Activated T-cell treated with anti-CD3 and anti-CD28 coated beads, Interleukin-2, amount 50 U/mL, for 4 hours (primary cell): ENCODE data around the gene SERPINA6. TPM values are rescaled to one million over a fixed set of nuclear protein-coding genes. Genes with fewer than 3 reads are reported as not detected.
"Not testable (repeated sequence)": the region's sequence is repeated elsewhere in the genome, so short reads cannot be mapped to it uniquely, and the experiment has no call there.

ENCODE experiments used
- ATAC-seq, 2 donors: fragments of 200-7000 bp; cut with Tn5 transposase; one replicate each; pipeline ENCODE4 v1.10.0; 2021
- DNase-seq: peaks from one replicate; pipeline ENCODE4 v3.0.0-alpha.2; 2020
- H3K27me3 Mint-ChIP-seq: one replicate; pipeline ENCODE4 v1.8.0; 2021; ENCODE audit warnings: low read depth, mixed read lengths
- H3K36me3 Mint-ChIP-seq: one replicate; pipeline ENCODE4 v1.8.0; 2022; ENCODE audit warnings: mixed read lengths; ENCODE audit not compliant: insufficient read depth
- H3K4me1 Mint-ChIP-seq: one replicate; pipeline ENCODE4 v1.8.0; 2021; ENCODE audit warnings: low read depth, mixed read lengths
- H3K4me3 Mint-ChIP-seq: one replicate; pipeline ENCODE4 v1.8.0; 2021; ENCODE audit warnings: mild to moderate bottlenecking, moderate library complexity, mixed read lengths
- H3K9me3 Mint-ChIP-seq: one replicate; pipeline ENCODE4 v1.8.0; 2021; ENCODE audit warnings: mixed read lengths
- total RNA-seq, 3 donors: library from RNA; stranded (reverse); gene quantifications; one replicate each; pipeline ENCODE4 v1.2.1, GENCODE V29; 2021

The SERPINA6 gene
- total RNA-seq, 3 donors from 2014 or later = not detected

GRCh38 chr14:94361682-94362081, 38.5 kb upstream of the SERPINA6 start:
- no peaks in the 10 kb centered on the region for H3K4me1 Mint-ChIP-seq
- H3K9me3 Mint-ChIP-seq = peaks cover under 1% of the 10 kb centered on the region
- no peak for DNase-seq
- no peaks in the 10 kb centered on the region for H3K36me3 Mint-ChIP-seq
- peaks cover 15% of the 10 kb centered on the region for H3K27me3 Mint-ChIP-seq
- no peak for ATAC-seq
- H3K4me3 Mint-ChIP-seq = no peak overlapping the region

GRCh38 chr14:94360945-94361565, 37.9 kb upstream of the SERPINA6 start:
- Mint-ChIP-seq H3K4me1 (no peaks in the 10 kb centered on the region), H3K36me3 (no peaks in the 10 kb centered on the region), H3K4me3 (no peak overlapping the region), H3K9me3 (peaks cover 3% of the 10 kb centered on the region), H3K27me3 (peaks cover 19% of the 10 kb centered on the region)
- no peak for DNase-seq
- no peak for ATAC-seq

GRCh38 chr14:94357166-94357565, 34.0 kb upstream of the SERPINA6 start:
- Mint-ChIP-seq H3K9me3 (peaks cover 7% of the 10 kb centered on the region), H3K4me3 (no peak overlapping the region), H3K36me3 (no peaks in the 10 kb centered on the region), H3K4me1 (no peaks in the 10 kb centered on the region), H3K27me3 (peaks cover 19% of the 10 kb centered on the region)
- ATAC-seq = no peak
- DNase-seq = no peak

DNA sequence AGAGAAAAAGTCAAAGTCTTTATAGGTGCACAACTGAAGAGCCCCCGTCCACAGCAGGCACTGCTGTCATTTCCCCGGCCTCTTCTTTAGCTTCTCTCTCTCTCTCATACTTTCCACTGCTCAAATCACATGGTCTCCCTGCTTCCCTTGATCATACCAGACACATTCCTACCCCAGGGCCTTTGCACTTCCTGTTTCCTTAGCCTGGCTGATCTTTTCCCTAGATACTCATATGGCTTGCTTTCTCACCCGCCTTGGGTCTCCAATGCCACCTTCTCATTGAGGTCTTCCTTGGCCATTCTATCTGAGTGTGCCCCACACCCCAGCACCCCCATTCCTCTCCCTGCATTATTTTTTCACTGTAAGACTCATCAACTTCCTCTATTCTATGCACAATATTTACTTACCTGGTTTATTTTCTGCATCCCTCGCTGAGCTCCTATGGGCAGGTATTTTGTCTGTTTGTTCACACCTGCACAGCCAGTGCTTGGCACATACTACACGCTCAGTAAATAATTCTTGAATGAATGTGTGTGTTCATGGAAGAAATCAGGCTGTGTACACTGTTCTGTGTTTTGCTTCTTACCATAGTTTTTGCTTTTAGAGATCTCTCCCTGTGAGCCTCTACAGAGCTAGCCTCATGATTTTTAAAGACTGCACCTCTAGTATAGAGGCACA, 33.4 kb upstream of the SERPINA6 start:
- H3K9me3 Mint-ChIP-seq = peaks cover 14% of the 10 kb centered on the region
- no peak for ATAC-seq
- DNase-seq = no peak

GRCh38 chr14:94355191-94355794, 32.2 kb upstream of the SERPINA6 start:
- ATAC-seq (no peak), DNase-seq (no peak)
- Mint-ChIP-seq H3K27me3 (peaks cover 24% of the 10 kb centered on the region), H3K4me3 (no peak overlapping the region), H3K36me3 (no peaks in the 10 kb centered on the region), H3K9me3 (peaks cover 18% of the 10 kb centered on the region), H3K4me1 (no peaks in the 10 kb centered on the region)

More for the DNA sequence above, 33.4 kb upstream of the SERPINA6 start:
- no peaks in the 10 kb centered on the region for H3K4me1 Mint-ChIP-seq
- H3K4me3 Mint-ChIP-seq = no peak overlapping the region
- H3K27me3 Mint-ChIP-seq = peaks cover 24% of the 10 kb centered on the region
- no peaks in the 10 kb centered on the region for H3K36me3 Mint-ChIP-seq

GRCh38 chr14:94354638-94355185, 31.6 kb upstream of the SERPINA6 start:
- Mint-ChIP-seq H3K36me3 (no peaks in the 10 kb centered on the region), H3K27me3 (peaks cover 24% of the 10 kb centered on the region), H3K4me1 (no peaks in the 10 kb centered on the region), H3K4me3 (no peak overlapping the region), H3K9me3 (peaks cover 18% of the 10 kb centered on the region)
- DNase-seq = no peak
- peak in 1 of 2 donors; percentile 18 for ATAC-seq

DNA sequence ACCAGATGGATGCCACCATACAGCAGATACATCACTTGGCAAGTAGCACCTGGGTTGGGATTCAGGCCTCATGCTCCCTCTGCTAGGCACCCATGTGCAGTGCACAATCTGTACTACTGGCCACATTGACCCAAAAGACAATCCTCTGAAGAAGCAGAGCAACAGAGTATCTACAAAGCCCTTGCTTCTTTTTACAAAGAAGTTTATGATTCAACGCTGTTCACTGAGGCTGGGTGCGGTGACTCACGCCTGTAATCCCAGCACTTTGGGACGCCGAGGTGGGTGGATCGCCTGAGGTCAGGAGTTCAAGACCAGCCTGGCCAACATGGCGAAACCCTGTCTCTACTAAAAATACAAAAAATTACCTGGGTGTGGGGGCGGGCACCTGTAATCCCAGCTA, 31.1 kb upstream of the SERPINA6 start:
- not testable (repeated sequence) for H3K4me3 Mint-ChIP-seq, DNase-seq, H3K4me1 Mint-ChIP-seq, H3K36me3 Mint-ChIP-seq, ATAC-seq
- H3K9me3 Mint-ChIP-seq = peaks cover 18% of the 10 kb centered on the region
- H3K27me3 Mint-ChIP-seq = peaks cover 24% of the 10 kb centered on the region

DNA sequence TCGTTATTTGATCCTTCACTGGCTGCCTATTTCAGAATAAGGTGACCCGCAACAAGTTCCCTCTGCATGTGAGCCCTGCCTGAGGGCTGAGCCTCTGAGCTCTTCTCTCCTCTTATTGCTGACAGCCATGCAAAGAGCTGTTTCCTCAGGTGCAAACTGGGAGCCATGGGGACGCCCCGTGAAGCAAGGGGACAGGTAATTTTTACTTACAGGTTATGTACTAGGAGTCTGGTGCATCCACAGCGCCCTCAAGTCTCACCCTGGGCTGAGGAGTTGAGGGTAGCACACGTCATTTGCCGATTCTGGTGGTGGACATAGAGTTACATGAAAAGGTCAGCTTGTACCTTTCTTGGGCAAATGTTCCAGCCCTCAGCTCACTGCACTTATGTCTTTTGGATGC, 26.1 kb upstream of the SERPINA6 start:
- H3K9me3 Mint-ChIP-seq = peaks cover 14% of the 10 kb centered on the region
- H3K36me3 Mint-ChIP-seq = no peaks in the 10 kb centered on the region
- H3K27me3 Mint-ChIP-seq = peaks cover 8% of the 10 kb centered on the region
- peaks cover 14% of the 10 kb centered on the region for H3K4me1 Mint-ChIP-seq
- DNase-seq (no peak), ATAC-seq (no peak)
- H3K4me3 Mint-ChIP-seq = no peak overlapping the region

GRCh38 chr14:94348836-94349235, 25.7 kb upstream of the SERPINA6 start:
- no peak for DNase-seq
- no peak overlapping the region for H3K4me3 Mint-ChIP-seq
- peaks cover 5% of the 10 kb centered on the region for H3K27me3 Mint-ChIP-seq
- no peaks in the 10 kb centered on the region for H3K36me3 Mint-ChIP-seq
- H3K9me3 Mint-ChIP-seq = peaks cover 14% of the 10 kb centered on the region
- peaks cover 14% of the 10 kb centered on the region for H3K4me1 Mint-ChIP-seq
- ATAC-seq = no peak

- Mint-ChIP-seq H3K27me3 (peaks cover 4% of the 10 kb centered on the region), H3K4me1 (peaks cover 20% of the 10 kb centered on the region), H3K4me3 (no peak overlapping the region), H3K36me3 (no peaks in the 10 kb centered on the region), H3K9me3 (peaks cover 7% of the 10 kb centered on the region)
- no peak for DNase-seq
- ATAC-seq = no peak
These were observed 23.7 kb upstream of the SERPINA6 start for GRCh38 chr14:94346841-94347240.

- ATAC-seq = peak; percentile 81 to 89
- H3K27me3 Mint-ChIP-seq, H3K4me3 Mint-ChIP-seq, DNase-seq, H3K36me3 Mint-ChIP-seq, H3K9me3 Mint-ChIP-seq: not testable (repeated sequence)
- peaks cover 26% of the 10 kb centered on the region for H3K4me1 Mint-ChIP-seq
These were observed 23.1 kb upstream of the SERPINA6 start for GRCh38 chr14:94346065-94346786.

DNA sequence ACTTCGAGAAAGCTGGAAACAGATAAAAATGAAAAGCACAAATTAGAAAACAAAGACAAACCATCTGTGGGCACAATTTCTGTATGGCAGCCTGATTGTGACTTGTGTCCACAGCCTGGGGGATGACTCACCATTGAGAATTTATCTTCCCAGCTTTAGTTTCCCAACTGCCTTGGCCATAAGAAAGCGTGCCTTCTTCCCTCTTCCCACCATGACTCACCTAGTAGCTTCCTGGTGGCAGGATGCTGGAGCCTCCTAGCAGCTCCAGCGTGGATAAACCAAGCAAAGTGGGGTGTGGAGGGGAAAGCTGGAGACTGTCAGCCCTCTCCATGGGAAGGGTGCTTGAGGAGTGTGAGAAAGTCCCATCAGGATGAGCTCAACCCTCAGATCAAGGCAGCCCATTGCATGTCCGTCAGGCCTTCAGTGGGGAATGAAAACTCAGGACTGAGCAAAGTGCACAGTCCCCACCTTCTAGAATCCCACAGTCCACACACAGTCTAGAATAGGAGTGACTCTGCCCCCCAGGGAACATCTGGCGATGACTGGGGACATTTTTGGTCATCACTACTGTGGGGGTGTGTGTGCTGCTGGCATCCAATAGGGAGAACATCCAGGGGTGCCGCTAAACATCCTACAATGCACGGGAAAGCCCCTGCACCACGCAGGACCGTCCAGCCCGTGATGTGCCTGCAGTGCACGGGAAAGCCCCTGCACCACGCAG, 22.4 kb upstream of the SERPINA6 start:
- DNase-seq (no peak), ATAC-seq (no peak)
- Mint-ChIP-seq H3K4me3 (no peak overlapping the region), H3K36me3 (no peaks in the 10 kb centered on the region), H3K9me3 (peaks cover 3% of the 10 kb centered on the region), H3K27me3 (peaks cover 15% of the 10 kb centered on the region), H3K4me1 (peaks cover 29% of the 10 kb centered on the region)

GRCh38 chr14:94344389-94344788, 21.3 kb upstream of the SERPINA6 start:
- ATAC-seq (no peak), DNase-seq (no peak)
- Mint-ChIP-seq H3K4me1 (peaks cover 31% of the 10 kb centered on the region), H3K27me3 (peaks cover 18% of the 10 kb centered on the region), H3K36me3 (no peaks in the 10 kb centered on the region), H3K9me3 (peaks cover 3% of the 10 kb centered on the region), H3K4me3 (no peak overlapping the region)
